Muscle layer of colon (tissue), 2 donors: ENCODE results near the gene ASCC1.
A peak's percentile ranks its signal among the peaks of the same experiment; 100 is the strongest.

Experiments
- H3K27ac ChIP-seq: one replicate; pipeline ENCODE4 v1.7.0; 2013; ENCODE audit warnings: low read depth, mild to moderate bottlenecking, low read length, moderate library complexity
- H3K27me3 ChIP-seq, 2 donors: one replicate each; pipeline ENCODE4 v1.7.0; 2013; ENCODE audit warnings: low read length in 2 of 2, mild to moderate bottlenecking in 2 of 2; ENCODE audit not compliant: insufficient read depth in 2 of 2, control insufficient read depth in 1 of 2
- H3K36me3 ChIP-seq: one replicate; pipeline ENCODE4 v1.7.0; 2013; ENCODE audit warnings: mild to moderate bottlenecking, low read length; ENCODE audit not compliant: insufficient read depth
- H3K4me1 ChIP-seq: one replicate; pipeline ENCODE4 v1.7.0; 2013; ENCODE audit warnings: mild to moderate bottlenecking, low read length; ENCODE audit not compliant: insufficient read depth
- H3K4me3 ChIP-seq, 2 donors: one replicate each; pipeline ENCODE4 v1.7.0; 2013; ENCODE audit warnings: low read length in 2 of 2, low read depth in 1 of 2, mild to moderate bottlenecking in 1 of 2, moderate library complexity in 1 of 2
- H3K9ac ChIP-seq: one replicate; pipeline ENCODE4 v1.7.0; 2013; ENCODE audit warnings: low read length
- H3K9me3 ChIP-seq: one replicate; pipeline ENCODE4 v1.7.0; 2013; ENCODE audit warnings: mild to moderate bottlenecking, low read length
- donor health status: abdominal sarcoma.
- donor health status: Adenocarcinoma of cecum.

The ASCC1 gene

DNA sequence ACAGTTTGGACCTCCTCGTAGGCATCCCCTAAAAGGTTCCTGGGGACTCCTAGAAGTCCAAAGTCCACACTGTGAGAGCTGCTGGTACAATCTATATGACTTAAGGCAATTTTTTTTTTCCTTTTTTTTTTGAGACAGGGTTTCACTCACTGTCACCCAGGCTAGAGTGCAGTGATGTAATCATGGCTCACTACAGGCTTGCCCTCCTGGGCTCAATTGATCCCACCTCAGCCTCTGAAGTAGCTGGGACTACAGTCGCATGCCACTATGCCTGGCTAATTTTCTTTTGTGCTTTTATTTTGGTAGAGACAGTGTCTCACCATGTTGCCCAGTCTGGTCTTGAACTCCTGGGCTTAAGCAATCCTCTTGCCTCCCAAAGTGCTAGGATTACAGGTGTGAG is 123.1 kb downstream of the ASCC1 start:
- H3K4me3 ChIP-seq, result no peak overlapping the region
- H3K9me3 ChIP-seq, result no peaks in the 10 kb centered on the region
- H3K9ac ChIP-seq, result no peak overlapping the region
- H3K27me3 ChIP-seq, result peaks cover 14 to 22% of the 10 kb centered on the region in 2 donors
- no peak overlapping the region for H3K27ac ChIP-seq
- peaks cover 5% of the 10 kb centered on the region for H3K36me3 ChIP-seq
- H3K4me1 ChIP-seq, result peaks cover 7% of the 10 kb centered on the region

DNA sequence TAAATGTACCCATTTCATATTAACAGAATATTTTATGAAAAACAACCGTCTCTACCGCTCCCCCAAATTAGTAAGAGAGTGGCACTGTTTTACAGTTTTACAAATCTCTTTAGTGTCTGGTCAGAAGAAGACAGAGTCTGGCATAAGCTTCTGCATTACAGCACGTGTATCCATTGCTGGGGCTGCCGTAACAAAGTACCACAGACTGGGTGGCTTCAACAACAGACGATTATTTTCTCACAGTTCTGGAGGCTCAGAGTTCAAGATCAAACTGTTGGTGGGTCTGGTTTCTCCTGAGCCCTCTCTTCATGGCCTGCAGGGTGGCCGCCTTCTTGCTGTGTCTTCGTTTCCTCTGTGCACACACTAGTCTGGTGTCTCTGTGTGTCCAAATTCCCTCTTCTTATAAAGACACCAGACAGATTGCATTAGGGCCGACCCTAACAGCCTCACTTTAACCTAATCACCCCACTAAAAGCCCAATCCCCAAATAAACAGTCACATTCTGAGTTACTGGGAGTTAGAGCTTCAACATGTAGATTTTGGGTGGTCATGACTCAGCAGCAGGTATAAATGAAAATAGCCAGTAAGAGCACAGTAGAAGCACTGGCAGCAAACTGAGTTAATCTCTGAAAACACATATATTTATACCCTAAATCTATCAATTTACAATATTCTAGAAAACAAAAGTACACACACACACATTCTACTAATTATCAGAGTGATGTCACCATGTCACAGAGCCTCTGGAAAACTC is 123.7 kb downstream of the ASCC1 start:
- no peaks in the 10 kb centered on the region for H3K9me3 ChIP-seq
- H3K27me3 ChIP-seq, result peaks cover 14 to 29% of the 10 kb centered on the region in 2 donors
- H3K9ac ChIP-seq, result no peak overlapping the region
- peaks cover 5% of the 10 kb centered on the region for H3K36me3 ChIP-seq
- H3K4me1 ChIP-seq, result peaks cover 8% of the 10 kb centered on the region
- H3K4me3 ChIP-seq, result no peak overlapping the region
- H3K27ac ChIP-seq, result no peak overlapping the region

DNA sequence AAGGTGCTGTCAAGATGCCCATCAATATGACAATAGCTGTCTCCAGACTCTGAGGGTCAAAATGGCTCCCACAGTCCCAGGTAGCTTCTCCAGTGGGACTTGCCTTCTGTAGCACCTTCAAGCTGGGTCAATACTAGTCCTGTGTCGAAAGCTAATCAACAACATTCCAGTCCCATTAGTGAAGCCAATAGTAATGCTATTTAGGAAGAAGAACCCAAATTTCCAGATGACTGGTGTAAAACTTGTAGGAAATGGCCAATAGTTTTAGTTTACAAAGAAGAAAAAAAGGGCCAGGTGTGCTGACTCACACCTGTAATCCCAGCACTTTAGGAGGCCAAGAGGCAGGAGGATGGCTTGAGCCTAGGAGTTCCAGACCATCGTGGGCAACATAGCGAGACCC is 125.8 kb downstream of the ASCC1 start:
- Histone ChIP-seq H3K4me3 (no peak overlapping the region), H3K27ac (no peak overlapping the region), H3K27me3 (peaks cover 14 to 35% of the 10 kb centered on the region in 2 donors), H3K36me3 (no peaks in the 10 kb centered on the region), H3K9me3 (no peaks in the 10 kb centered on the region), H3K9ac (no peak overlapping the region), H3K4me1 (peaks cover 8% of the 10 kb centered on the region)

DNA sequence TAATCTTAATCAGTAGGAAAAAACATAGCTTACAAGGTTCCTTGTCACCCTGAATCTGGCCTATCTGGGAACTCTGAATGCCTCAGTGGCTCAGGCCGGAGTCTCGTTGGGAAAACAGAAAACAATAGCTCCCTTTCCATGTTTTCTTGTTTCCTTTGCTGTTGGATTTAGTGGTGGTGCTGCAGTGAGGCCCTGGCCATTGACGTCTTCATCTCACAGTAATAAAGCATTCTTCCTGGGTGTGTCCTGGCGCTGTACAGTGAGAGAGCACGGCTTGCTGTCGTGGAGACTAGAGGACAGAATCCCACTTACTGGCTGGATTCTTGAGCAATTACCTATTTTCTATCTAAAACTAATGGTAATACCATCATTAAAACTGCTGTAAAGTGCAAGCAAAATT is 126.5 kb downstream of the ASCC1 start:
- Histone ChIP-seq H3K27ac (no peak overlapping the region), H3K9me3 (no peaks in the 10 kb centered on the region), H3K36me3 (no peaks in the 10 kb centered on the region), H3K4me1 (peaks cover 8% of the 10 kb centered on the region), H3K4me3 (no peak overlapping the region), H3K27me3 (peaks cover 14 to 35% of the 10 kb centered on the region in 2 donors), H3K9ac (no peak overlapping the region)

DNA sequence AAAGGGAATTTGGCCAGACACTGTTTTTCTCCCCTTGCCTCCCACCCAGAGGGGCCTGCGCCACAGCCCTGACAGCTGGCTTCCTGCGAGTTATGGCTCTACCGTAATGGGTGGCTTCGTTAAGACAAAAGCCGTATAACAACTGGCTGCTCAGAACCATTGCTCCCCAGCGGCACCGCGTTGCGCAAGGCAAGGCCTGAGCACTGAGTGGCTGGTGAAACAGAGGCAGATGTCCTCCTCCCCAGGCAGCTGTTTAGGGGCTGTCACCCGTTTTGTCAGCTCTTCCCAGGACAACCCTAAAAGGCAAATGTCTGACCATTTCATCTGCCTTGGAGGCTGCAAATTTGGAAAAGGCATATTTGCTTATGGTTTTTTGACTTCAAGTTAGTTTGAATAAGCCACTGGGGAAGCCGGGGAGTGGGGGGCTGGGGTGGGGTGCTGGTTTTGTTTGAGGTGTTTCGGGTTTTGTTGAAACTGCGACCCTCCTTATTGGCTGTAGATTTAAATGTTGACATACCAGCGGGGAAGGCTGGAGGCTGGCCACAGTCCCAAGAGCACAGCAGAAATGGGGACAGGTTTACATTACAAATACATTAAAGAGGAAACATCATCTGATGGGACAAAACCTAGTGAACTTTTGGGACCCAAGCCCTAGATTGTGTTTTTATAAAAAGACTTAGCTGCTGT is 127.0 kb downstream of the ASCC1 start:
- H3K27ac ChIP-seq, result no peak overlapping the region
- no peak overlapping the region for H3K4me3 ChIP-seq
- peaks cover 14 to 35% of the 10 kb centered on the region in 2 donors for H3K27me3 ChIP-seq
- peaks cover 8% of the 10 kb centered on the region for H3K4me1 ChIP-seq
- H3K9ac ChIP-seq, result no peak overlapping the region
- H3K9me3 ChIP-seq, result no peaks in the 10 kb centered on the region
- no peaks in the 10 kb centered on the region for H3K36me3 ChIP-seq

DNA sequence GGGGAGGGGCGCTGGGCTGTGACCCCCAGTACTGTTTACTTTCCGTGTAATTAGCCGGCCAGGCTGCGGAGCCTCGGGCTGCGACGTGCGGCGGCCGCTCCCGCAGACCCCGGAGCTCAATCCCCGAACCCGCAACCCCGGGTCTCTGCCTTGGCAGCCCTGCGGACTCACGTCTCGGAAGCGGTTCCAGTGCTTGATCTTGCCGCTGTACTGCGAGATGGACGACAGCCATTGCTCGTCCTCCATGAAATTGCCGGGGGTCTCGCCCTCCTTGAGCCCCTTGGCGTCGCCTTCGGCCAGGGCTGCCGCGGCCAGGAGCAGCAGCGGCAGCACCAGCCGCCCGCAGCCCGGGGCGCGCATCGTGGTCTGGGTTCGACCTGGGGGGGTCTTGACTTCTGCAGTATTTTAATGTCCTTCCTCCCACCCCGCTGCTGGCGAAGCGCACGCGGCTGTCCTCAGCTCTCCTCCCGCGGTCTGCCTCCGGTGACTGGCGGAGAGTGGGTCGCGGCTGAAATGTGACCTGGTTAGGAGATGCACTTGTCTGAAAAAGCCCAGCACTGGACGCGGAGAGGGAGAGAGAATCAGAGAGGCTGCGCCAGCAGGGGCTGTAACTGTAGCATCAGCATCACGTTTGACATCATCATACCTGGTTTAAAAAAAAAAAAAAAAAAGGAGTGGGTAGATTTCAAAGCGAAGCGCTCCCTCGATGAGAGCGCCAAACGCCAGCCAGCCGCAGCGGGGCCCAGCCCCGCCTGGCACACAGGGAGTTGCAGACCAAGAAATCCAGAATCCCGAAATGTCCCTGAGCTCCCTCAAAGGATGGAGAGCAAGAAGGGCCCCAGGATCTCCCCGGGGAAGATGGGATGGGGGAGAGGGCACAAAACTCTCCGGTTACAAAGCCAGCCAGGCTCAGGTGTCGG is 127.8 kb downstream of the ASCC1 start, which contains the start of gene SPOCK2:
TSS of gene SPOCK2 (minus strand) at position 583 of the 920 bp plus-strand sequence. CDS start at position 360, 223 bp downstream.
- Histone ChIP-seq H3K4me3 (peak within 1 kb of the TSS in 1 of 2 donors; percentile 20), H3K4me1 (peaks cover 8% of the 10 kb centered on the region), H3K9me3 (no peaks in the 10 kb centered on the region), H3K27ac (peak within 1 kb of the TSS; percentile 34), H3K36me3 (no peaks in the 10 kb centered on the region), H3K9ac (no peak within 1 kb of the TSS), H3K27me3 (peaks cover 14 to 35% of the 10 kb centered on the region in 2 donors)

DNA sequence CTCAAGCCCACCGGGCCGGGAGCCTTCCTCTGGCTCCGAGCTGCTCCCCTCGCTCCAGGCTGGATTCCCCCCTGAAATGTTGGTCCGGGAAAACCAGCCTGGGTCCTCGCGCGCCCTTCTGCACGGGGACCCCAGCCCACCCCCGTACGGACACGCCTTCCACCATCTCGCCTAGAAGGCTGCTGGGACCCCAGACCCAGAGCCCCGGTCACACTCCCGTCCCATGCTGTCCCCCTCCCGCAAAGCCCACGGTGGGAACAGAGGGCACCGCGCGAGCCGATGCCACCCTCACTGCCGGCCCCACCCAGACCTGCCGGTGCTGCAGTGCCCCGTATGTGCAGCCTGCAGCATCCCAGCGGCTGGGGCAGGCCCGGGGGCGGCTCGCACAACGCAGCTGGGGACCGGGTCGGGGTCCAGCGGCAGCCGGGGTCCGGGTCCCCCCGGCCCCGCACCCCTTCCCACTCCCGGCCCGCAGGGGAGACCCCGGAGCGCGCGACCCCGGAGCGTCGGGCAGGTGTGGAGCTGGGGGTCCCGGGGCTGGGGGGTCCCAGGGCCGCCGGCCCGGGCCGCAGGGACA is 128.6 kb downstream of the ASCC1 start:
- no peaks in the 10 kb centered on the region for H3K36me3 ChIP-seq
- H3K4me3 ChIP-seq, result peak overlapping the region in 1 of 2 donors; percentile 20
- peaks cover 8% of the 10 kb centered on the region for H3K4me1 ChIP-seq
- H3K9me3 ChIP-seq, result no peaks in the 10 kb centered on the region
- H3K27ac ChIP-seq, result no peak overlapping the region
- H3K9ac ChIP-seq, result no peak overlapping the region
- peaks cover 14 to 35% of the 10 kb centered on the region in 2 donors for H3K27me3 ChIP-seq

DNA sequence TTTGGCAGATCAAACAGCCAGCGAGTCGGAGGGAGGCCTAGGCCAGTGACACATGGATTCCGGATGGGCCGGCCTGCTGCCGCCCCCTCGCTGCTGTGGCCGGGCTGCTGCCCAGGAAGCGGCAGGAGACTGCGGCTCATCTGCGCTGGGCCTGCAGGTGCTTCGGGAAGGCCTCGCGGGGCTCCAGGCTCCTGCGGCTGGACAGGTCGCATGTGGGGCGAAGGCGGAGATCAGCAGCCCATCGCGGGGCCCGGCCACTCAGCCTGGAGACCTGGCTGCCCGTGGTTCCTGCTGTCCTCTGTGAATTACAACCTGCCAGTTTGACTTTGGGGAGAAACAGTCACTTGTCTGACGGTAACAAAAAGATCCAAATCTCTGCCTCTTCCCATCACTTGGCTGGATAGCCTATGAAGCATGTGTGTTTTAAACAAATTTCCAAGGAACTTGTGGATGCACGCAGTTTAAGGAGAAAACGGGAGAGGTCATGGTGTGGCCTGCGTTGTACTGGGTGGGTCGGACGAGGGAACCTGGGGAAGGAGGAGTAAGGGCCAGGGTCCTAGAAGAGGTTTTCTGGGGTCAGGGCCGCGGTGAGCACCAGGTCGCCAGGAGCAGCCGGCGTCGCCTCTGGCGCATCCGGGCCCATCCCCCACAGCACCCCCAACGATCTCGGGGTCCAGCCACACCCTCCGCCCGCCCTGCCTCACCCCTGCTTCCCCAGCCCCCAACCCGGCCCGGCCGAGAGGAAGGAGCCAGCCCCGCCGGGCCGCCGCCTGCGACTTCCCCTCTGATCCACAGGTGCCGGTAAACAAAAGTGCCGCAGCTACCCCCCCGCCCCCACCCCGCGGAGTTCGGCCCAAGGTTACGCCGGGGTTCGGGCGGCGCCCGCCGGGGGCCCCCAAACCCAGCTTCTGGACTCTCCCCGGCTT is 129.3 kb downstream of the ASCC1 start:
- H3K4me1 ChIP-seq, result peaks cover 8% of the 10 kb centered on the region
- peaks cover 14 to 35% of the 10 kb centered on the region in 2 donors for H3K27me3 ChIP-seq
- H3K9ac ChIP-seq, result no peak overlapping the region
- H3K27ac ChIP-seq, result no peak overlapping the region
- H3K4me3 ChIP-seq, result peak overlapping the region in 1 of 2 donors; percentile 20
- no peaks in the 10 kb centered on the region for H3K9me3 ChIP-seq
- H3K36me3 ChIP-seq, result no peaks in the 10 kb centered on the region

DNA sequence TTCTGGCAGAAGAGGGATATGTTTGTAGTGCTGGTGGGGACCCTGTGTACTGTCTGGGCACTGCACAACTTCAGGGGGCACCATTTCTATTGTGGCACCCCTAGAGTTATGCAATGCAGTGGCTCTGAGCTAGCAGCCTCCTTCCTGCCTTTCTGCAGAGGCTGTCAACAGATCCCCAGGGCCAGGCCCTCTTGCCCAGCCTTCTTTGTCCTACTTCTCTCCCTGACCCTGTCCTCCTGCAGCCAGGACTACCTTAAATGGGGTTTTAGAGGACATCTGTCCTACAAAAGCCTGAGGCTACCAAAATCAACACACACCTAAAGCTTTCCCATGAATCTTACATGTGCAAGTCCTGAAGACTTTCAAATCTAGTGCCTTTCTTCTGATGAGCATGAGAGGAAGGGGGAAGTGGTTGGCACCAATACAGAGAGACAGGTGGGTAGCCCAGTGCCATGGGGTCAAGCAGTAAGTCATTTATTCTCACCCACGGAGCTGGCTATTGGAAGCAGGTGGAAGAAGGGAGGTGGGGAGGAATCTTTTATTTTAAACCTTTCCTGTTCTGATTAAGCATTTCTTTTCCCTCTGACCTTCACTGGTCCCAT is 130.1 kb downstream of the ASCC1 start:
- H3K4me1 ChIP-seq, result peaks cover 8% of the 10 kb centered on the region
- H3K36me3 ChIP-seq, result no peaks in the 10 kb centered on the region
- H3K9ac ChIP-seq, result no peak overlapping the region
- H3K27ac ChIP-seq, result no peak overlapping the region
- H3K9me3 ChIP-seq, result no peaks in the 10 kb centered on the region
- peaks cover 14 to 35% of the 10 kb centered on the region in 2 donors for H3K27me3 ChIP-seq
- H3K4me3 ChIP-seq, result no peak overlapping the region

DNA sequence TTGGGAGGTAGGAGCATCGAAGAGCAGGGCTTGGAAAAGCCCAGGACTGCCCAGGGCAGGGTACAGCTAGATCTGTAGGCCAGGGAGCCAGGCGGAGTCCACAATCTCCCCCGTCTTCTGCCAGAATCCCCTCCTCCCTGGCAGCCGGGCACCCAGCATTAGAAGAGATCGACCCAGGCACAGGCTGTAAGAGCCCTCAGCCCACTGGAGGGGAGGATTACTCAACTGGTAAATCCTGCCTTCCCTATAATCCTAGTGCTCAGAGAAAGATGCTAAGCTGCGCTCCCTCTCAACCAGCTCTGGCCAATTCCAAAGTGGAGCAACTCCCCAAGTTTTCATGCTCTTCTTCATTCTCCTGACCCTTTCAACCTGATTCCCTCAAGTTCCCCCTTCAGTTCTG is 130.9 kb downstream of the ASCC1 start:
- Histone ChIP-seq H3K9ac (no peak overlapping the region), H3K9me3 (no peaks in the 10 kb centered on the region), H3K4me3 (no peak overlapping the region), H3K36me3 (no peaks in the 10 kb centered on the region), H3K27ac (no peak overlapping the region), H3K27me3 (peaks cover 14 to 35% of the 10 kb centered on the region in 2 donors), H3K4me1 (peaks cover 8% of the 10 kb centered on the region)
